ENCODE data around the gene DEDD2.

Gene DEDD2

GRCh38 chr19:42193706-42194105 lies 23.8 kb downstream of the DEDD2 start:
- H3K4me3 ChIP-seq (ENCODE audit: low read depth, low read length) = no peak overlapping the region
- no peak for TF ChIP-seq CTCF (conservative IDR thresholded peaks at IDR 0.05; ENCODE audit: low read depth, low read length)
- DNase-seq (ENCODE audit: low read depth) = peak; percentile 33

GRCh38 chr19:42193294-42193693 lies 24.2 kb downstream of the DEDD2 start:
- no peak for DNase-seq (ENCODE audit: low read depth)
- no peak for TF ChIP-seq CTCF (conservative IDR thresholded peaks at IDR 0.05; ENCODE audit: low read depth, low read length)
- no peak overlapping the region for H3K4me3 ChIP-seq (ENCODE audit: low read depth, low read length)

- DNase-seq (ENCODE audit: low read depth) = peak; percentile 58
- no peak for TF ChIP-seq CTCF (conservative IDR thresholded peaks at IDR 0.05; ENCODE audit: low read depth, low read length)
- H3K4me3 ChIP-seq (ENCODE audit: low read depth, low read length) = no peak overlapping the region
Measured at GRCh38 chr19:42191855-42192254, 25.6 kb downstream of the DEDD2 start.

GRCh38 chr19:42191330-42191729 lies 26.1 kb downstream of the DEDD2 start:
- H3K4me3 ChIP-seq (ENCODE audit: low read depth, low read length) = no peak overlapping the region
- no peak for TF ChIP-seq CTCF (conservative IDR thresholded peaks at IDR 0.05; ENCODE audit: low read depth, low read length)
- DNase-seq (ENCODE audit: low read depth) = no peak

- DNase-seq (ENCODE audit: low read depth) = no peak
- H3K4me3 ChIP-seq (ENCODE audit: low read depth, low read length) = no peak overlapping the region
- TF ChIP-seq CTCF (conservative IDR thresholded peaks at IDR 0.05; ENCODE audit: low read depth, low read length) = no peak
Measured at GRCh38 chr19:42189133-42189532, 28.3 kb downstream of the DEDD2 start.

GRCh38 chr19:42188665-42189064 lies 28.8 kb downstream of the DEDD2 start:
- no peak for DNase-seq (ENCODE audit: low read depth)
- TF ChIP-seq CTCF (conservative IDR thresholded peaks at IDR 0.05; ENCODE audit: low read depth, low read length) = no peak
- no peak overlapping the region for H3K4me3 ChIP-seq (ENCODE audit: low read depth, low read length)

GRCh38 chr19:42185277-42185676 lies 32.2 kb downstream of the DEDD2 start:
- DNase-seq (ENCODE audit: low read depth) = peak; percentile 11
- TF ChIP-seq CTCF (conservative IDR thresholded peaks at IDR 0.05; ENCODE audit: low read depth, low read length) = no peak
- no peak overlapping the region for H3K4me3 ChIP-seq (ENCODE audit: low read depth, low read length)

All from choroid plexus epithelial cell (primary cell).